Raji (cell line): Measurements from ENCODE around the gene DHODH.

Experiments used
- POLR2A ChIP-seq: IDR thresholded peaks from 2 replicates; pipeline ENCODE4 v1.6.1; 2011; ENCODE audit warnings: low read depth, low read length, control low read depth; ENCODE audit not compliant: insufficient read depth

The DHODH gene

GRCh38 chr16:72009779-72010178, 1.2 kb downstream of the DHODH start:
- no peak for TF ChIP-seq POLR2A

- no peak for TF ChIP-seq POLR2A
Observed at GRCh38 chr16:72012607-72013006, 4.1 kb downstream of the DHODH start.

GRCh38 chr16:72013389-72013788, 4.8 kb downstream of the DHODH start:
- TF ChIP-seq POLR2A: no peak

GRCh38 chr16:72013888-72014581, 5.5 kb downstream of the DHODH start:
- no peak for TF ChIP-seq POLR2A

- no peak for TF ChIP-seq POLR2A
Observed at GRCh38 chr16:72014675-72015074, 6.1 kb downstream of the DHODH start.

GRCh38 chr16:72015124-72015523, 6.6 kb downstream of the DHODH start:
- TF ChIP-seq POLR2A: no peak

- TF ChIP-seq POLR2A: no peak
Observed at GRCh38 chr16:72018470-72018869, 9.9 kb downstream of the DHODH start.

- no peak for TF ChIP-seq POLR2A
Observed at GRCh38 chr16:72021043-72021442, 12.5 kb downstream of the DHODH start.

GRCh38 chr16:72022127-72022526, 13.6 kb downstream of the DHODH start:
- TF ChIP-seq POLR2A: no peak

- TF ChIP-seq POLR2A: no peak
Observed at GRCh38 chr16:72023962-72024361, 15.4 kb downstream of the DHODH start.

GRCh38 chr16:72024862-72025382, 16.4 kb downstream of the DHODH start:
- no peak for TF ChIP-seq POLR2A

GRCh38 chr16:72025404-72026114, 17.0 kb downstream of the DHODH start:
- no peak for TF ChIP-seq POLR2A

- TF ChIP-seq POLR2A: no peak
Observed at GRCh38 chr16:72027669-72028378, 19.3 kb downstream of the DHODH start.

- no peak for TF ChIP-seq POLR2A
Observed at GRCh38 chr16:72029567-72030271, 21.2 kb downstream of the DHODH start.

- no peak for TF ChIP-seq POLR2A
Observed at GRCh38 chr16:72033437-72033836, 24.9 kb downstream of the DHODH start.
